ENCODE measurements around the gene EXOC4.

EXOC4 gene

GRCh38 chr7:133365917-133366316 is 113.0 kb downstream of the EXOC4 start:
- no peak for DNase-seq (ENCODE audit: low spot score)

- no peak for DNase-seq (ENCODE audit: low spot score)
These were observed 114.7 kb downstream of the EXOC4 start for GRCh38 chr7:133367561-133367960.

- DNase-seq (ENCODE audit: low spot score) = no peak
These were observed 116.3 kb downstream of the EXOC4 start for GRCh38 chr7:133369130-133369529.

- DNase-seq (ENCODE audit: low spot score) = no peak
These were observed 118.7 kb downstream of the EXOC4 start for GRCh38 chr7:133371616-133372015.

- no peak for DNase-seq (ENCODE audit: low spot score)
These were observed 119.5 kb downstream of the EXOC4 start for GRCh38 chr7:133372337-133372736.

- DNase-seq (ENCODE audit: low spot score) = no peak
These were observed 123.6 kb downstream of the EXOC4 start for GRCh38 chr7:133376514-133376913.

GRCh38 chr7:133381965-133382364 is 129.1 kb downstream of the EXOC4 start:
- no peak for DNase-seq (ENCODE audit: low spot score)

GRCh38 chr7:133382775-133383559 is 130.1 kb downstream of the EXOC4 start:
- no peak for DNase-seq (ENCODE audit: low spot score)

- no peak for DNase-seq (ENCODE audit: low spot score)
These were observed 133.3 kb downstream of the EXOC4 start for GRCh38 chr7:133386205-133386604.

GRCh38 chr7:133389727-133390126 is 136.8 kb downstream of the EXOC4 start:
- no peak for DNase-seq (ENCODE audit: low spot score)

GRCh38 chr7:133391206-133391605 is 138.3 kb downstream of the EXOC4 start:
- DNase-seq (ENCODE audit: low spot score) = no peak

GRCh38 chr7:133394369-133394768 is 141.5 kb downstream of the EXOC4 start:
- no peak for DNase-seq (ENCODE audit: low spot score)

- DNase-seq (ENCODE audit: low spot score) = no peak
These were observed 142.7 kb downstream of the EXOC4 start for GRCh38 chr7:133395551-133395950.

- no peak for DNase-seq (ENCODE audit: low spot score)
These were observed 145.6 kb downstream of the EXOC4 start for GRCh38 chr7:133398506-133398905.

GRCh38 chr7:133401225-133401624 is 148.3 kb downstream of the EXOC4 start:
- DNase-seq (ENCODE audit: low spot score) = no peak

GRCh38 chr7:133408212-133408611 is 155.3 kb downstream of the EXOC4 start:
- no peak for DNase-seq (ENCODE audit: low spot score)

- DNase-seq (ENCODE audit: low spot score) = no peak
These were observed 156.5 kb downstream of the EXOC4 start for GRCh38 chr7:133409421-133409820.

- DNase-seq (ENCODE audit: low spot score) = no peak
These were observed 157.1 kb downstream of the EXOC4 start for GRCh38 chr7:133409966-133410365.

GRCh38 chr7:133411395-133411794 is 158.5 kb downstream of the EXOC4 start:
- DNase-seq (ENCODE audit: low spot score) = no peak

- DNase-seq (ENCODE audit: low spot score) = no peak
These were observed 160.1 kb downstream of the EXOC4 start for GRCh38 chr7:133412942-133413341.

GRCh38 chr7:133419041-133419440 is 166.2 kb downstream of the EXOC4 start:
- no peak for DNase-seq (ENCODE audit: low spot score)

GRCh38 chr7:133423618-133424017 is 170.7 kb downstream of the EXOC4 start:
- DNase-seq (ENCODE audit: low spot score) = no peak

- DNase-seq (ENCODE audit: low spot score) = no peak
These were observed 175.4 kb downstream of the EXOC4 start for GRCh38 chr7:133428326-133428725.

- no peak for DNase-seq (ENCODE audit: low spot score)
These were observed 176.0 kb downstream of the EXOC4 start for GRCh38 chr7:133428876-133429275.
